B cell (primary cell): Measurements from ENCODE around the gene FRMPD2. TPM values are rescaled to one million over a fixed set of nuclear protein-coding genes. Genes with fewer than 3 reads are reported as not detected.

Experiments
- ATAC-seq: fragments of 200-7000 bp; cut with Tn5 transposase; one replicate; pipeline ENCODE4 v1.10.0; 2021; ENCODE audit warnings: low read depth, mild to moderate bottlenecking, moderate number of reproducible peaks, moderate library complexity
- CTCF ChIA-PET: fragments of 350-600 bp; sonication (Branson Sonifier 250); formaldehyde crosslinking; loops from one replicate; lab custom pipeline; 2021; ENCODE audit warnings: antibody characterized with exemption, inconsistent platforms; lab: Charles Lee
- POLR2A ChIA-PET: fragments of 350-600 bp; sonication (Branson Sonifier 250); formaldehyde crosslinking; loops from one replicate; lab custom pipeline; 2021; ENCODE audit warnings: antibody characterized with exemption; lab: Charles Lee
- DNase-seq: peaks from one replicate; pipeline ENCODE4 v3.0.0; 2013
- H2AFZ ChIP-seq: 2 replicates; pipeline ENCODE4 v1.6.1; 2012; ENCODE audit warnings: mild to moderate bottlenecking, low read depth, low read length; ENCODE audit not compliant: insufficient read depth, poor library complexity, severe bottlenecking
- H3K27ac ChIP-seq, 2 donors: 1 replicate in 1 of 2; 2 replicates in 1 of 2; pipeline ENCODE4 v1.5.1; 2012 to 2013; ENCODE audit warnings: low read length in 2 of 2, mild to moderate bottlenecking in 2 of 2, moderate library complexity in 1 of 2
- H3K27me3 ChIP-seq, 4 experiments: fragments of 200-600 bp in 1 of 4; sonication (generic) in 1 of 4; replicated peaks in 1 of 4; 1 replicate in 2 of 4; 2 replicates in 2 of 4; pipeline versions ENCODE4 v1.6.1 to v1.7.0; 2013 to 2016; ENCODE audit warnings: low read length in 3 of 4, mild to moderate bottlenecking in 2 of 4, mixed read lengths in 1 of 4, moderate library complexity in 1 of 4; ENCODE audit not compliant: insufficient read depth in 4 of 4, control insufficient read depth in 3 of 4; ENCODE audit errors: control extremely low read depth in 1 of 4
- H3K36me3 ChIP-seq, 2 experiments: replicated peaks in 1 of 2; 1 replicate in 1 of 2; 2 replicates in 1 of 2; pipeline versions ENCODE4 v1.6.1 to v1.7.1; 2013; ENCODE audit warnings: low read length in 1 of 2; ENCODE audit not compliant: insufficient read depth in 2 of 2, control insufficient read depth in 1 of 2; ENCODE audit errors: control extremely low read depth in 1 of 2, extremely low read depth in 1 of 2
- H3K4me1 ChIP-seq, 2 donors: fragments of 200-600 bp in 1 of 2; sonication (generic) in 1 of 2; 1 replicate in 1 of 2; 2 replicates in 1 of 2; pipeline versions ENCODE4 v1.5.1 to v1.6.1; 2013 to 2017; ENCODE audit warnings: low read length in 2 of 2; ENCODE audit not compliant: control insufficient read depth in 2 of 2, insufficient read depth in 2 of 2
- H3K4me2 ChIP-seq: replicated peaks from 2 replicates; pipeline ENCODE3; 2012; ENCODE audit warnings: mild to moderate bottlenecking, low read depth, low read length; ENCODE audit not compliant: poor library complexity, severe bottlenecking
- H3K4me3 ChIP-seq, 5 experiments: fragments of 200-600 bp in 1 of 5; sonication (generic) in 1 of 5; 1 replicate in 3 of 5; 2 replicates in 2 of 5; pipeline versions ENCODE4 v1.5.1 to v1.7.0; 2011 to 2016; ENCODE audit warnings: low read length in 4 of 5, mild to moderate bottlenecking in 4 of 5, low read depth in 2 of 5, control low read depth in 1 of 5, moderate library complexity in 1 of 5; ENCODE audit not compliant: insufficient read depth in 1 of 5; ENCODE audit errors: control extremely low read depth in 1 of 5, extremely low read depth in 1 of 5
- H3K79me2 ChIP-seq: fragments of 200-600 bp; sonication (generic); one replicate; pipeline ENCODE4 v1.6.0; 2016; ENCODE audit warnings: low read length; ENCODE audit not compliant: control insufficient read depth, insufficient read depth
- H3K9ac ChIP-seq: fragments of 200-600 bp; sonication (generic); 2 replicates; pipeline ENCODE4 v1.6.1; 2017; ENCODE audit warnings: mild to moderate bottlenecking, low read length, moderate library complexity
- H3K9me3 ChIP-seq, 3 donors: one replicate each; pipeline versions ENCODE4 v1.6.1 to v1.7.1; 2013; ENCODE audit warnings: low read length in 2 of 3; ENCODE audit not compliant: control insufficient read depth in 2 of 3, insufficient read depth in 1 of 3; ENCODE audit errors: control extremely low read depth in 1 of 3
- H4K20me1 ChIP-seq: 2 replicates; pipeline ENCODE4 v1.6.0; 2012; ENCODE audit warnings: mild to moderate bottlenecking, low read length; ENCODE audit not compliant: insufficient read depth, control insufficient read depth, poor library complexity, severe bottlenecking
- H3K27ac Mint-ChIP-seq: one replicate; pipeline ENCODE4 v1.8.0; 2021; ENCODE audit warnings: mixed read lengths
- H3K27me3 Mint-ChIP-seq: one replicate; pipeline ENCODE4 v1.8.0; 2021; ENCODE audit warnings: mixed read lengths
- H3K4me1 Mint-ChIP-seq: one replicate; pipeline ENCODE4 v1.8.0; 2021; ENCODE audit warnings: mixed read lengths
- H3K4me3 Mint-ChIP-seq: one replicate; pipeline ENCODE4 v1.8.0; 2021; ENCODE audit warnings: mixed read lengths
- H3K9me3 Mint-ChIP-seq: one replicate; pipeline ENCODE4 v1.8.0; 2022; ENCODE audit warnings: mixed read lengths; ENCODE audit not compliant: insufficient read depth
- EZH2 ChIP-seq: IDR thresholded peaks from 2 replicates; pipeline ENCODE4 v1.6.1; 2012; ENCODE audit warnings: borderline replicate concordance, low read depth, mild to moderate bottlenecking, moderate library complexity, low read length; ENCODE audit not compliant: insufficient read depth, poor library complexity, severe bottlenecking
- WGBS: methylation state at CpG from one replicate; pipeline ENCODE4 v1.1.5; 2013; ENCODE audit warnings: missing lambda C conversion rate; ENCODE audit not compliant: insufficient coverage; 5-methylcytosine and 5-hydroxymethylcytosine counted together
- intact Hi-C: fragments of 100-400 bp; cut with micrococcal nuclease; formaldehyde crosslinking; loops from one replicate; pipeline ENCODE4 v1.10.0; 2022
- polyA plus RNA-seq: library from polyadenylated mRNA; depleted of rRNA; stranded (reverse); fragments of >200 nt; gene quantifications from 2 replicates; pipeline ENCODE4 v1.2.3, GENCODE V29; 2012
- total RNA-seq, 2 donors: library from RNA; stranded (reverse); fragments of 120-200 nt in 1 of 2; gene quantifications; 1 replicate in 1 of 2; 2 replicates in 1 of 2; pipeline versions ENCODE4 v1.2.3 to v1.2.4, GENCODE V29; 2013 to 2022
- TF ChIP-seq, protein P1 (sequence below): fragments of 200-600 bp; IDR thresholded peaks from one replicate; pipeline ENCODE4 v1.8.0; 2022; ENCODE audit warnings: antibody characterized with exemption, mild to moderate bottlenecking

Gene FRMPD2
- total and polyA plus RNA-seq, 2 donors (not counting 1 experiment from before 2014, with no cell fraction given), result not detected

- CTCF ChIA-PET, result no interaction called here
- intact Hi-C loops, result no loop called here
- Histone ChIP-seq H3K9me3 (no peaks in the 10 kb centered on the region), H3K9ac (no peak overlapping the region), H3K27me3 (no peaks in the 10 kb centered on the region), H3K36me3 (no peaks in the 10 kb centered on the region), H3K79me2 (no peaks in the 10 kb centered on the region), H3K27ac (no peak overlapping the region), H3K4me3 (no peak overlapping the region), H2AFZ (no peak overlapping the region), H4K20me1 (no peaks in the 10 kb centered on the region), H3K4me2 (no peak overlapping the region), H3K4me1 (no peaks in the 10 kb centered on the region)
- ATAC-seq (no peak), DNase-seq (no peak)
- no peaks in the 10 kb centered on the region for H3K9me3 Mint-ChIP-seq
- no peaks in the 10 kb centered on the region for H3K27me3 Mint-ChIP-seq
- no CpG with 5 or more reads among the region's 2 CpGs for WGBS
- peaks cover 5% of the 10 kb centered on the region for H3K4me1 Mint-ChIP-seq
- no peak overlapping the region for H3K4me3 Mint-ChIP-seq
- POLR2A ChIA-PET, result no interaction called here
- no peak overlapping the region for H3K27ac Mint-ChIP-seq
- TF ChIP-seq, protein P1, sequence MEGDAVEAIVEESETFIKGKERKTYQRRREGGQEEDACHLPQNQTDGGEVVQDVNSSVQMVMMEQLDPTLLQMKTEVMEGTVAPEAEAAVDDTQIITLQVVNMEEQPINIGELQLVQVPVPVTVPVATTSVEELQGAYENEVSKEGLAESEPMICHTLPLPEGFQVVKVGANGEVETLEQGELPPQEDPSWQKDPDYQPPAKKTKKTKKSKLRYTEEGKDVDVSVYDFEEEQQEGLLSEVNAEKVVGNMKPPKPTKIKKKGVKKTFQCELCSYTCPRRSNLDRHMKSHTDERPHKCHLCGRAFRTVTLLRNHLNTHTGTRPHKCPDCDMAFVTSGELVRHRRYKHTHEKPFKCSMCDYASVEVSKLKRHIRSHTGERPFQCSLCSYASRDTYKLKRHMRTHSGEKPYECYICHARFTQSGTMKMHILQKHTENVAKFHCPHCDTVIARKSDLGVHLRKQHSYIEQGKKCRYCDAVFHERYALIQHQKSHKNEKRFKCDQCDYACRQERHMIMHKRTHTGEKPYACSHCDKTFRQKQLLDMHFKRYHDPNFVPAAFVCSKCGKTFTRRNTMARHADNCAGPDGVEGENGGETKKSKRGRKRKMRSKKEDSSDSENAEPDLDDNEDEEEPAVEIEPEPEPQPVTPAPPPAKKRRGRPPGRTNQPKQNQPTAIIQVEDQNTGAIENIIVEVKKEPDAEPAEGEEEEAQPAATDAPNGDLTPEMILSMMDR, result no peak
- no peak for TF ChIP-seq EZH2
Measured at GRCh38 chr10:48273741-48274140, 755 bp downstream of the FRMPD2 start.

DNA sequence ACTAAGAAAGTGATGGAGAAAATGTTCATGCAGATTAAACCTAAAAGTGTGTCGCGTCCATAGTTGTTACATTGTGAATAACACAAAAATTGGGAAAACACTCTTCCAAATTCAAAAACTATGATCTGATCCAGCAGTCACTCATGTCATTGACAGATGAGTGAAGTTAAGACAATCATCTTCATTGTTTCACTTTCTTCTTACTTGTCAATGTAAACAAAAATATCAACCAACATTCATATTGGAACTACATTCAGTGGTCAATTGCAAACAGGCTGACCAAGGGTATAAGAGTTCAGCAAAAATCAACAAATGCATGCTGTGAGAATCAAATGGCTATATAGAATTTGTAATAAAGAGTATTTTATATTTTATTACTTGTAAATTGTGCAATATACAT is 1.8 kb downstream of the FRMPD2 start:
- no peaks in the 10 kb centered on the region for H3K4me1 ChIP-seq
- TF ChIP-seq, protein P1, result no peak
- no peak for TF ChIP-seq EZH2
- POLR2A ChIA-PET, result no interaction called here
- ATAC-seq, result no peak
- no peaks in the 10 kb centered on the region for H3K9me3 ChIP-seq
- Mint-ChIP-seq H3K27ac (no peak overlapping the region), H3K4me1 (no peaks in the 10 kb centered on the region), H3K4me3 (no peak overlapping the region), H3K27me3 (no peaks in the 10 kb centered on the region), H3K9me3 (peaks cover 2% of the 10 kb centered on the region)
- no peak overlapping the region for H3K4me3 ChIP-seq
- DNase-seq, result no peak
- no peak overlapping the region for H3K27ac ChIP-seq
- H3K27me3 ChIP-seq, result no peaks in the 10 kb centered on the region
- intact Hi-C loops, result no loop called here
- H3K9ac ChIP-seq, result no peak overlapping the region
- no peaks in the 10 kb centered on the region for H3K36me3 ChIP-seq
- H3K4me2 ChIP-seq, result no peak overlapping the region
- H4K20me1 ChIP-seq, result no peaks in the 10 kb centered on the region
- no peak overlapping the region for H2AFZ ChIP-seq
- CTCF ChIA-PET, result no interaction called here
- H3K79me2 ChIP-seq, result no peaks in the 10 kb centered on the region
- no CpG with 5 or more reads among the region's 2 CpGs for WGBS
